ENCODE measurements around the gene FRMD5.

DNA sequence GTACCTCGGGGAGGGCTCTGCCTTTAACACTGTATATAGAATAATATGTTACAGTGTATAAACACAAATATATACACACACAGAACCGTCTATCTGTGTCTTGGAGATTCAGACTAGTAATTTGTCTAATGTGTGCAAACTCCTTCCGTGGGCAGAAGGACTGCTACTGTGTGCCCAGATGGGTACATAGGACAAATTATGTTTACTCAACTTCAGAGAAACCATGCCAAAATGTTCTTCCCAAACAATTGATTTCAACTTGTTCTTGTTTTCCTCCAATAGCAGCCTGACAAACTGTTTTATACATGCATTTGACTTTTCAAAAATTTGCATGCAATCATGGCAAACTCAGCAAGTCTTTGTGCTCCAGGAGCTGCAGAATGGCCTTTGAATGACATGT, 97.5 kb downstream of the FRMD5 start:
- TF ChIP-seq POLR2A (IDR thresholded peaks at IDR 0.05; ENCODE audit: borderline replicate concordance, extremely low read depth, insufficient read depth, insufficient read length), result no peak
- TF ChIP-seq EZH2 (IDR thresholded peaks at IDR 0.05), result no peak
- TF ChIP-seq ZFX (IDR thresholded peaks at IDR 0.05), result no peak
- no peak for TF ChIP-seq ZNF274 (IDR thresholded peaks at IDR 0.05; ENCODE audit: low read depth, low read length)
- TF ChIP-seq EZH2phosphoT487 (IDR thresholded peaks at IDR 0.05; ENCODE audit: borderline replicate concordance), result no peak
- no peak for TF ChIP-seq CTCF (IDR thresholded peaks at IDR 0.05 in 2 of 3, conservative IDR thresholded peaks at IDR 0.05 in 1 of 3; ENCODE audit: borderline replicate concordance in 1 of 3, insufficient read depth in 1 of 3, low read depth in 2 of 3, low read length in 2 of 3)
- TF ChIP-seq REST (IDR thresholded peaks at IDR 0.05; ENCODE audit: low read depth), result no peak
- TF ChIP-seq POLR2AphosphoS5 (IDR thresholded peaks at IDR 0.05; ENCODE audit: low read depth, low read length), result no peak
- no peak for TF ChIP-seq YY1 (IDR thresholded peaks at IDR 0.05; ENCODE audit: extremely low read depth, insufficient replicate concordance, low read depth, low read length)
- no peak for TF ChIP-seq TCF7L2 (IDR thresholded peaks at IDR 0.05; ENCODE audit: borderline replicate concordance, extremely low read depth, insufficient read depth, insufficient read length)
- TF ChIP-seq, protein P1, sequence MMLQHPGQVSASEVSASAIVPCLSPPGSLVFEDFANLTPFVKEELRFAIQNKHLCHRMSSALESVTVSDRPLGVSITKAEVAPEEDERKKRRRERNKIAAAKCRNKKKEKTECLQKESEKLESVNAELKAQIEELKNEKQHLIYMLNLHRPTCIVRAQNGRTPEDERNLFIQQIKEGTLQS (IDR thresholded peaks at IDR 0.05), result no peak
- TF ChIP-seq EGR1 (IDR thresholded peaks at IDR 0.05; ENCODE audit: low read depth), result no peak
- TF ChIP-seq CEBPB (IDR thresholded peaks at IDR 0.05; ENCODE audit: low read depth), result no peak
